HG03558 (cell line): Measurements from ENCODE around the gene SWAP70.

ENCODE experiments used
- ATAC-seq: cut with Tn5 transposase; IDR thresholded peaks from one replicate; pipeline ENCODE4 v1.9.1; 2021; ENCODE audit warnings: moderate number of reproducible peaks; ENCODE audit not compliant: unreplicated experiment; ENCODE audit errors: extremely low read depth

SWAP70 gene

DNA sequence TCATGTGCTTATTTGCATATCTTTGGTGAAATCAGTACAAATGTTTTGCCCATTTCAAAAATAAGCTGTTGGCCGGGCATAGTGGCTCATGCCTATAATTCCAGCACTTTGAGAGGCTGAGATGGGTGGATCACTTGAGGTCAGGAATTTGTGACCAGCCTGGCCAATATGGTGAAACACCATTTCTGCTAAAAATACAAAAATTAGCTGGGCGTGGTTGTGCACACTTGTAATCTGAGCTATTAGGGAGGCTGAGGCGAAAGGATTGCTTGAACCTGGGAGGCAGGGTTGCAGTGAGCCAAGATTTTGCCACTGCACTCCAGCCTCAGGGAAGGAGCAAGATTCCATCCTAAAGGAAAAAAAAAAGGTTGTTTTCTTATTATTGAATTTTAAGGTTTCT lies 136.0 kb downstream of the SWAP70 start:
- no peak for ATAC-seq

DNA sequence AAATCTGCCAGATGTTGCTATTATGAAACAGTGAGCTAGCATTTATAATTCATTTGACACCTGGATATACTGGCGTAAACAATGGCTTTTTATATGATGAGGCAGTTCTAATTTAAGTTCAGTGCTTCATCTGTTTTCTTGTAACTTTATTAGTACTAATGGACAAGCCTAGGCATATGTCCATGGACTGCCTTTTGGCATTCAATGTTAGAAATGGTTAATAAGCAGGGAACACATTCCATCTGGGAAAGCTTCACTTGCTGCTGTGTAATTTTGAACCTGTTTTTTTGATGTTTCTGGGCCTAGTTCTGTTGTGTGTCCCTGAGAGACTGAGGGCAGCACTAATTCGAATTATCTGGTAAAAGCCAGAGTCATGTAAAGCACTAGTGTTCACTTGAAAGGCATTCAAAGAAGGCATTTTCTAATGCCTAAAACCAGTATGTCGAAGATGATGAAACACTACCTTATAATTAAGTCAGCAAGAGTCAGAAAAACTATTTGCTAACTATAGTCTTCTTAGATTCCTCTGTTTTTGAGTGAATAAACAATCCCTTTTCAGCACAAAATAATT lies 138.5 kb downstream of the SWAP70 start:
- ATAC-seq: no peak
